GM12864 (cell line): Measurements from ENCODE around the gene WNT9B.

Source experiments
- DNase-seq: peaks from one replicate; pipeline ENCODE4 v3.0.0-alpha.2; 2011; ENCODE audit warnings: low read depth
- H3K4me3 ChIP-seq: 2 replicates; pipeline ENCODE4 v1.5.1; 2011; ENCODE audit warnings: mild to moderate bottlenecking, low read depth, low read length, control low read depth
- CTCF ChIP-seq: IDR thresholded peaks from 2 replicates; pipeline ENCODE4 v1.5.1; 2011; ENCODE audit warnings: low read depth, mild to moderate bottlenecking, moderate library complexity, low read length, control low read depth, inconsistent platforms; ENCODE audit errors: missing control alignments

WNT9B gene

GRCh38 chr17:46822388-46822921 is 28.9 kb upstream of the WNT9B start:
- DNase-seq, result no peak
- no peak overlapping the region for H3K4me3 ChIP-seq
- peak; percentile 93 for TF ChIP-seq CTCF

GRCh38 chr17:46823657-46824056 is 27.7 kb upstream of the WNT9B start:
- TF ChIP-seq CTCF, result no peak
- no peak overlapping the region for H3K4me3 ChIP-seq
- no peak for DNase-seq

GRCh38 chr17:46826116-46826515 is 25.3 kb upstream of the WNT9B start:
- no peak for DNase-seq
- TF ChIP-seq CTCF, result no peak
- no peak overlapping the region for H3K4me3 ChIP-seq

GRCh38 chr17:46827274-46827673 is 24.1 kb upstream of the WNT9B start:
- no peak overlapping the region for H3K4me3 ChIP-seq
- TF ChIP-seq CTCF, result no peak
- no peak for DNase-seq

- no peak overlapping the region for H3K4me3 ChIP-seq
- no peak for DNase-seq
- TF ChIP-seq CTCF, result no peak
Observed at GRCh38 chr17:46831573-46832330, 19.6 kb upstream of the WNT9B start.

GRCh38 chr17:46832331-46832821 is 19.0 kb upstream of the WNT9B start:
- no peak overlapping the region for H3K4me3 ChIP-seq
- no peak for TF ChIP-seq CTCF
- no peak for DNase-seq
